SW480 (cell line): Measurements from ENCODE around the gene DCST2.
"Not testable (repeated sequence)": the region's sequence is repeated elsewhere in the genome, so short reads cannot be mapped to it uniquely, and the experiment has no call there.

Experiments
- DNase-seq: peaks from one replicate; pipeline ENCODE4 v3.0.0-alpha.2; 2016; ENCODE audit warnings: low spot score

DCST2 gene

GRCh38 chr1:154998818-154999570, 34.6 kb downstream of the DCST2 start:
- DNase-seq: peak; percentile 84

DNA sequence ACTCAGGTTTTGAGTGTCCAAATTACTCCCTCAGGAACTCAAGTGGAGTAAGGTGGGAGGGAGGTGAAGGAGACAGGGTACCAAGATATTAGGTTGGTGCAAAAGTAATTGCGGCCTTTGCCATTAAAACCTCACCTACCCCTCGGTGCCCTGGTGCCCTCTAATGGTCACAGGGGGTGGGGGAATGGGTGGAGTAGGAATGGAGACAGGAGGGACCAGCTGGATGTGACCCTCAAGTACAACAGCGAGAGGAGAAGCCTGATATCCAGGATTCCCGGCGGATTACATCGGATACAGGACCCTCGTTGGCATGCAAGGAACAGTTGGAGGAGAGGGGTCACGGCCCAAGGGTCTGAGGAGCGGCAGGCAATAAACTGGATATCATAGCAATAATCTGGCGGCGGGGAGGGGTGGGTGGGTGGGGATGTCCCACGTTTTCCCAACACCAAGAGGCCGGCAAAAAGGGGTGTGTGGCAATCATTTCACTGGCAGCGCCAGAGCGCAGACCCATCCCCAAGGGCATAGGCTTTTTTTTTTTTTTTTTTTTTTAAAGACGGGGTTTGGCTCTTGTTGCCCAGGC, 35.3 kb downstream of the DCST2 start:
- DNase-seq: no peak

DNA sequence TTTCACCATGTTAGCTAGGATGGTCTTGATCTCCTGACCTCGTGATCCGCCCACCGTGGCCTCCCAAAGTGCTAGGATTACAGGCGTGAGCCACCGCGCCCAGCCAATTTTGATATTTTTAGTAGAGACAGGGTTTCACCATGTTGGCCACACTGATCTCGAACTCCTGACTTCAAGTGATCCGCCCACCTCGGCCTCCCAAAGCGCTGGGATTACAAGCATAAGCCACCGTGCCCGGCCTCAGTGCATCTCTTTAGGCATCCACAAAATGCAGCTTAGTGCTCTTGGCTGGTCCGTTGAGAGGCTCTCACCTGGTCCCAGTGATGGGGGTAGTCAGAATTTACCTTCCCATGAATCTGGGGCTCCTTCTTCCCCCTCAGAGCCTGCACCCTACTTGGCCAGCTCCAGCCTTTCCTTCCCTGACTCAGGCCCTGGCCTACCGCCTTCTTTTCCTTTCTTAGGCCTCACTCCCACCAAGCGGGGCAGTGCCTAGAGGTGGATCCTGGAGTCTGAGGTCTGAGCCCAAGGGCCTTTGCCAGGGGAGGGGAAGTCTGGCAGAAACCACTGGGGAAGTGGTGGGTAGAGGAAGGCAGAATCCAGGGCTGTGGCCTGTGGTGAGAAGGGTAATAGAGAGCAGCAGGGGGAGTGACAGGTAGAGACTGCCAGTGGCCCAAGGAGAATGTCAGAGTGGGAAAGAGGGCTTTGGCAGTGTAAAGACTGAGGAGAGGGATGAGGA, 36.4 kb downstream of the DCST2 start:
- no peak for DNase-seq

DNA sequence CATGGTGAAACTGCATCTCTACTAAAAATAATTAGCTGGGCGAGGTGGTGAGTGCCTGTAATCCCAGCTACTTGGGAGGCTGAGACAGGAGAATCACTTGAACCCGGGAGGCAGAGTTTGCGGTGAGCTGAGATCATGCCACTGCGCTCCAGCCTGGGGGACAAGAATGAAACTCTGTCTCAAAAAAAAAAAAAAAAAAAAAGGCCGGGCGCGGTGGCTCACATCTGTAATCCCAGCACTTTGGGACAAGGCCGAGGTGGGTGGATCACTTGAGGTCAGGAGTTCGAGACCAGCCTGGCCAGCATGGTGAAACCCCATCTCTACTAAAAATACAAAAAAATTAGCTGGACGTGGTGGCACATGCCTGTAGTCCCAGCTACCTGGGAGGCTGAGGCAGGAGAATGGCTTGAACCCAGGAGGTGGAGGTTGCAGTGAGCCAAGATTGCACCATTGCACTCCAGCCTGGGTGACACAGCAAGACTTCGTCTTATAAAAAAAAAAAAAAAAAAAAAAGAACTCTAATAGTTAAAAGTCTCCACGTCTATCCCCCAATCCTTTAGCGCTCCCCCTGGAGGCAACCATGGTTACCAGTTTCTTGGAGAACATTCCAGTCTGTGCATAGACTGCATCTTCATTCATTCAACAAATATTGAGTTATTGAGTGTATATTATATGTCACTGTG, 38.1 kb downstream of the DCST2 start:
- peak; percentile 29 for DNase-seq

DNA sequence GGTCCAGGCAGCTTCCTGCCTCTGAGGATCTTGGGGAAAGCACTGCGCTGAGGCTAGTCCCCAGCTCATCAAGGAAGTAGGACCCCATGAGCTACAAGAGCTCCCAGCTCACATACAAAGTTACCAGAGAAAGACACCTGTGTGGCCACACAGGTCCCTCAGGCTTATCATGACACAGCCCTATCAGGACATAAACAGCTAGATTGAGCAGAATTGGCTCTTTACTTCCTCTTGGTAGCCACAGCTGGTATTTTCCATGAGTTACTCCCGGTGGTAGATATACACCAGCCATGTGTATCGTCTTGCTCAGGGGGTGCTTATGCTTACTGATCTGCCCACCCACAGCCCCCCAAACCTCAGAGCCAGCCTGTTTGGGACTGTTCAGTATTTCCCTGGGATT, 39.0 kb downstream of the DCST2 start:
- DNase-seq: no peak

- DNase-seq: no peak
These were observed 39.4 kb downstream of the DCST2 start for GRCh38 chr1:154994269-154994587.

DNA sequence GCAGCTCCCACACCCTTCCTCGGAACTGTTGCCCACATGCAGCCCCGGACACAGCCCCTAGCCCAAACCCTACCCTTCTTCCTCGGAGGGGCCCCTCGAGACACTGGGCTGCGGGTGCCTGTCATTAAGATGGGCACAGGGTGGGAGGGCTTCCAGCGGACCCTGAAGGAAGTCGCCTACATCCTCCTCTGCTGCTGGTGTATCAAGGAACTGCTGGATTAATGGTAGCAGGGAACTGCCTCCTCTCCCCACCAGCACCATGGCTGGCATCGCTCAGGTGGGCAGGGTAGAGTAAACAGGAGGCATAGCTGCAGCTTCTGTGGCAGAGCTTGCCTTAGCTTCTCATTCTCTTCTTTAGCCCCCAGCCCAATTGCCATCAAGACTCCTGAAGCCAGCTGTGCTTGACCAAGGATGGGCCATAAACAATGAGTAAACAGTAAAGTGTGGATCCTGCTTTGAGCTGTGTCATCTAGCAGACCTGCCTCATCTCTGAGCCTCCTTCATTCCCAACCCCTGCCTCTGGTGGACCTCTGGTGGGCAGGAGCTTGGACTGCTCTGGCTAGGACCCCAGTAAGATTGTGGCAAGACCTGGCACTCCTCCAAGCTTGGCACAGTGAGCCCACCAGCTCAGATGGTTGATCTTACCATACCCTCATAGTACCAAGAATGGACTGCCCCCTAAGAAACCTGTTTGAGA, 39.9 kb downstream of the DCST2 start, which contains the start of gene LENEP:
Gene LENEP, plus strand, starts transcription at position 15 of the 697 bp plus-strand sequence. Its CDS starts 22 bp downstream, at position 37.
- DNase-seq: no peak

DNA sequence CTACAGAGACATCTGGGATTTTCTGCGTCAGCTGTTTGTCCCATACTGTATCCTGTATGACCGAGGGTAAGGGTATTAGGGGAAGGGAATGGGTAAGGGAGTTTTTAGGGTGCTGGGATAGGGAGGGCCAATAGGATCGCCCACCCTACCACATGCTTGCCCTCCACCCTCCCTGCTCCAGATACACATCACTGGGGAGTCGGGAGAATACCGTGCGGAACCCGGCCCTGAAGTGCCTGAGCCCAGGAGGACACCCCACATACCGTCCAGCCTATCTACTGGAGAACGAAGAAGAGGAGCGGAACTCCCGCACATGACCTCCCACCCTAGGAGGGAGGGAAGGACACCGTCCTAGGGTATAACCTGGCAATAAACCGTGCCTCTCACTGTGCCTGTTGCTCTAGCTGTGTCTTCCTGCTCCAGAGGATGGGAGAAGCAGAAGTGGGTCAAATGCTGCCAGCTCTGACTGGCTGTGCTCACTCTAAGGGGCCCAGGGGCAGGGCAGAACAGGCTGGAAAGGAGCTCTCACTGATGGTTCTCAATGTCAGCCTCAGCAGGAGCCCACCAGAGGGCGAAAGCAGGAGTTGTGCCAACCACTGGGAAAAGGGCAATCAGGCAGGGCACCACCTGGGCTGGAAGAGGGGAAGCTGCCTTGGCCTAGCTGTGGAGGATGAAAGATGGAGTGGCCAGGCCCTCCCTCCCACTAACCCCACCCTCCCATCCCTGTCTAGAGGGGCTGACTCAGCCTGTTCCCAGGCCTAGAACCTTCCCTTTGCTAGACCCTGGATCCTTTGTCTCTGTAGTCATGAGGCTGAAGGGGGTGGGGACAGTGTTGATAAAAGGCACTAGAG, 40.6 kb downstream of the DCST2 start:
- DNase-seq: peak; percentile 55

- no peak for DNase-seq
These were observed 43.3 kb downstream of the DCST2 start for GRCh38 chr1:154990276-154990675.

DNA sequence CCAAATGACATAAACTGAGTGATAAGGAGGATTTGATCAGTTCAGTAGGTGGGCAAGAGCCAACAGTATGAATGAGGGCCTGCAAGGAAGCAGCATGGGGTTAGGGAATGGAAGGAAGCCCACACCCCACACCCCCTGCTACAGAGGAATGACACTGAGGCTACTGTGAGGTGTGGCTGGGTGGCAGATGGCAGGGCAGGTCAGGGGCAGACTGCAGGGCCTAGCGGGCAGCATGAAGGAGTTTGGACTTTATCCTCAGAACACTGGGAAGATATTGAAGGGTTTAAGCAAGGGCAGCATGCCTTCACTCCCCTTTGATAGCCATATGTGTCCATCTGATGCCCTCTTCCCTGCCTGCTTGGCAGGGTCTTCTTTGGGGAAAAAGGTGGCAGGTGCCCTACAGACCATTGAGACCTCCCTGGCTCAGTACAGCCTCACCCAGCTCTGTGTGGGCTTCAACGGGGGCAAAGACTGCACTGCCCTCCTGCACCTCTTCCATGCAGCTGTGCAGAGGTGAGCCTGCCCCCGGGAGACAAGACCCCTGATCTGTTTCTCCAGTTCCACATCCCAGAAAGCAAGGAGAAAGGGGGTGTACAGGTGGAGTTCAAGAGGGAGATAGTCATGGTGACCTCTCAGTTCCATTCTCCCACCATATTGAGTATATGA, 44.3 kb downstream of the DCST2 start:
- no peak for DNase-seq

DNA sequence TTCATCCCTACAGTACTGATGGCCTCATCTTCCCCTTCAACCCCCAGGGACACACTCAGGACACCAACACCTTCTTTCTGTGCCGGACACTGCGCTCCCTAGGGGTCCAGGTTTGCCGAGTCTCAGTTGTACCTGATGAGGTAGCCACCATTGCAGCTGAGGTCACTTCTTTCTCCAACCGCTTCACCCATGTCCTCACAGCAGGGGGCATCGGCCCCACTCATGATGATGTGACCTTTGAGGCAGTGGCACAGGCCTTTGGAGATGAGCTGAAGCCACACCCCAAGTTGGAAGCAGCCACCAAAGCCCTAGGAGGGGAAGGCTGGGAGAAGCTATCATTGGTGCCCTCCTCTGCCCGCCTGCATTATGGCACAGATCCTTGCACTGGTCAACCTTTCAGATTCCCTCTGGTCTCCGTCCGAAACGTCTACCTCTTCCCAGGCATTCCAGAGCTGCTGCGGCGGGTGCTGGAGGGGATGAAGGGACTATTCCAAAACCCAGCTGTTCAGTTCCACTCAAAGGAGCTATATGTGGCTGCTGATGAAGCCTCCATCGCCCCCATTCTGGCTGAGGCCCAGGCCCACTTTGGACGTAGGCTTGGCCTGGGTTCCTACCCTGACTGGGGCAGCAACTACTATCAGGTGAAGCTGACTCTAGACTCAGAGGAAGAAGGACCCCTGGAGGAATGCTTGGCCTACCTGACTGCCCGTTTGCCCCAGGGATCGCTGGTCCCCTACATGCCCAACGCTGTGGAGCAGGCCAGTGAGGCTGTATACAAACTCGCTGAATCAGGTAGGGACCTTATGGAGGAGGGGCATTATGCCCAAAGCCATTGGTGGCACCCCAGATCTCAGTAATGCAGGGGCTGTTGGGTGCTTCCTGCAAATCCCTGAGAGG, 45.3 kb downstream of the DCST2 start:
- no peak for DNase-seq

GRCh38 chr1:154987326-154987725, 46.3 kb downstream of the DCST2 start:
- DNase-seq: no peak

GRCh38 chr1:154986736-154987135, 46.8 kb downstream of the DCST2 start:
- DNase-seq: not testable (repeated sequence)

- no peak for DNase-seq
These were observed 49.7 kb downstream of the DCST2 start for GRCh38 chr1:154983776-154984466.

GRCh38 chr1:154982897-154983648, 50.5 kb downstream of the DCST2 start, which contains the start of gene FLAD1:
FLAD1 (plus strand) TSS chr1:154983344; CDS start chr1:154983695, 351 bp downstream.
- DNase-seq: peak; percentile 99

DNA sequence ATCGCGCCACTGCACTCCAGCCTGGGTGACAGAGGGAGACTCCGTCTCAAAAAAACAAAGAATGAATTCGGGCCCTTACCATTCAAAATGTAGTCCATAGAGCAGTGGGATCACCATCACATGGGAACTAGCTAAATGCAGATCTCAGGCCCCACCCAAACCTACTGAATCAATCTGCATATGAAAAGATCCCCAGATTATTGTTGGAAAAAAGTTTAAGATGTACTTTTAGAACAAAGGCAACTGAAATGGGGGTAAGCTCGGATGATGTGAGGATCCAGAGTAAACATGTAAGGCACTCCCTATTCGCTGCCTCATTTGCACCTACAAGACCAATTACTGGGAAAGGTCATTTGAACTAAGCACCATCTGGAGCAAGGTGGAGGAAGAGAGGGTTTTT, 51.2 kb downstream of the DCST2 start:
- no peak for DNase-seq

- DNase-seq: no peak
These were observed 55.2 kb downstream of the DCST2 start for GRCh38 chr1:154978360-154978759.

- not testable (repeated sequence) for DNase-seq
These were observed 55.8 kb downstream of the DCST2 start for GRCh38 chr1:154977762-154978161.
